B cell (primary cell): ENCODE measurements around the gene CCDC88C. TPM values are rescaled to one million over a fixed set of nuclear protein-coding genes. Genes with fewer than 3 reads are reported as not detected.
"Not testable (repeated sequence)": the region's sequence is repeated elsewhere in the genome, so short reads cannot be mapped to it uniquely, and the experiment has no call there.

ENCODE experiments used
- ATAC-seq: fragments of 200-7000 bp; cut with Tn5 transposase; one replicate; pipeline ENCODE4 v1.10.0; 2021; ENCODE audit warnings: low read depth, mild to moderate bottlenecking, moderate number of reproducible peaks, moderate library complexity
- CTCF ChIA-PET: fragments of 350-600 bp; sonication (Branson Sonifier 250); formaldehyde crosslinking; loops from one replicate; lab custom pipeline; 2021; ENCODE audit warnings: antibody characterized with exemption, inconsistent platforms; lab: Charles Lee
- POLR2A ChIA-PET: fragments of 350-600 bp; sonication (Branson Sonifier 250); formaldehyde crosslinking; loops from one replicate; lab custom pipeline; 2021; ENCODE audit warnings: antibody characterized with exemption; lab: Charles Lee
- DNase-seq: peaks from one replicate; pipeline ENCODE4 v3.0.0; 2013
- H2AFZ ChIP-seq: 2 replicates; pipeline ENCODE4 v1.6.1; 2012; ENCODE audit warnings: mild to moderate bottlenecking, low read depth, low read length; ENCODE audit not compliant: insufficient read depth, poor library complexity, severe bottlenecking
- H3K27ac ChIP-seq, 2 donors: 1 replicate in 1 of 2; 2 replicates in 1 of 2; pipeline ENCODE4 v1.5.1; 2012 to 2013; ENCODE audit warnings: low read length in 2 of 2, mild to moderate bottlenecking in 2 of 2, moderate library complexity in 1 of 2
- H3K27me3 ChIP-seq, 4 experiments: fragments of 200-600 bp in 1 of 4; sonication (generic) in 1 of 4; replicated peaks in 1 of 4; 1 replicate in 2 of 4; 2 replicates in 2 of 4; pipeline versions ENCODE4 v1.6.1 to v1.7.0; 2013 to 2016; ENCODE audit warnings: low read length in 3 of 4, mild to moderate bottlenecking in 2 of 4, mixed read lengths in 1 of 4, moderate library complexity in 1 of 4; ENCODE audit not compliant: insufficient read depth in 4 of 4, control insufficient read depth in 3 of 4; ENCODE audit errors: control extremely low read depth in 1 of 4
- H3K36me3 ChIP-seq, 2 experiments: replicated peaks in 1 of 2; 1 replicate in 1 of 2; 2 replicates in 1 of 2; pipeline versions ENCODE4 v1.6.1 to v1.7.1; 2013; ENCODE audit warnings: low read length in 1 of 2; ENCODE audit not compliant: insufficient read depth in 2 of 2, control insufficient read depth in 1 of 2; ENCODE audit errors: control extremely low read depth in 1 of 2, extremely low read depth in 1 of 2
- H3K4me1 ChIP-seq, 2 donors: fragments of 200-600 bp in 1 of 2; sonication (generic) in 1 of 2; 1 replicate in 1 of 2; 2 replicates in 1 of 2; pipeline versions ENCODE4 v1.5.1 to v1.6.1; 2013 to 2017; ENCODE audit warnings: low read length in 2 of 2; ENCODE audit not compliant: control insufficient read depth in 2 of 2, insufficient read depth in 2 of 2
- H3K4me2 ChIP-seq: replicated peaks from 2 replicates; pipeline ENCODE3; 2012; ENCODE audit warnings: mild to moderate bottlenecking, low read depth, low read length; ENCODE audit not compliant: poor library complexity, severe bottlenecking
- H3K4me3 ChIP-seq, 5 experiments: fragments of 200-600 bp in 1 of 5; sonication (generic) in 1 of 5; 1 replicate in 3 of 5; 2 replicates in 2 of 5; pipeline versions ENCODE4 v1.5.1 to v1.7.0; 2011 to 2016; ENCODE audit warnings: low read length in 4 of 5, mild to moderate bottlenecking in 4 of 5, low read depth in 2 of 5, control low read depth in 1 of 5, moderate library complexity in 1 of 5; ENCODE audit not compliant: insufficient read depth in 1 of 5; ENCODE audit errors: control extremely low read depth in 1 of 5, extremely low read depth in 1 of 5
- H3K79me2 ChIP-seq: fragments of 200-600 bp; sonication (generic); one replicate; pipeline ENCODE4 v1.6.0; 2016; ENCODE audit warnings: low read length; ENCODE audit not compliant: control insufficient read depth, insufficient read depth
- H3K9ac ChIP-seq: fragments of 200-600 bp; sonication (generic); 2 replicates; pipeline ENCODE4 v1.6.1; 2017; ENCODE audit warnings: mild to moderate bottlenecking, low read length, moderate library complexity
- H3K9me3 ChIP-seq, 3 donors: one replicate each; pipeline versions ENCODE4 v1.6.1 to v1.7.1; 2013; ENCODE audit warnings: low read length in 2 of 3; ENCODE audit not compliant: control insufficient read depth in 2 of 3, insufficient read depth in 1 of 3; ENCODE audit errors: control extremely low read depth in 1 of 3
- H4K20me1 ChIP-seq: 2 replicates; pipeline ENCODE4 v1.6.0; 2012; ENCODE audit warnings: mild to moderate bottlenecking, low read length; ENCODE audit not compliant: insufficient read depth, control insufficient read depth, poor library complexity, severe bottlenecking
- H3K27ac Mint-ChIP-seq: one replicate; pipeline ENCODE4 v1.8.0; 2021; ENCODE audit warnings: mixed read lengths
- H3K27me3 Mint-ChIP-seq: one replicate; pipeline ENCODE4 v1.8.0; 2021; ENCODE audit warnings: mixed read lengths
- H3K4me1 Mint-ChIP-seq: one replicate; pipeline ENCODE4 v1.8.0; 2021; ENCODE audit warnings: mixed read lengths
- H3K4me3 Mint-ChIP-seq: one replicate; pipeline ENCODE4 v1.8.0; 2021; ENCODE audit warnings: mixed read lengths
- H3K9me3 Mint-ChIP-seq: one replicate; pipeline ENCODE4 v1.8.0; 2022; ENCODE audit warnings: mixed read lengths; ENCODE audit not compliant: insufficient read depth
- CTCF ChIP-seq: fragments of 200-600 bp; IDR thresholded peaks from one replicate; pipeline ENCODE4 v1.8.0; 2022; ENCODE audit warnings: antibody characterized with exemption, mild to moderate bottlenecking
- EZH2 ChIP-seq: IDR thresholded peaks from 2 replicates; pipeline ENCODE4 v1.6.1; 2012; ENCODE audit warnings: borderline replicate concordance, low read depth, mild to moderate bottlenecking, moderate library complexity, low read length; ENCODE audit not compliant: insufficient read depth, poor library complexity, severe bottlenecking
- WGBS: methylation state at CpG from one replicate; pipeline ENCODE4 v1.1.5; 2013; ENCODE audit warnings: missing lambda C conversion rate; ENCODE audit not compliant: insufficient coverage; 5-methylcytosine and 5-hydroxymethylcytosine counted together
- intact Hi-C: fragments of 100-400 bp; cut with micrococcal nuclease; formaldehyde crosslinking; loops from one replicate; pipeline ENCODE4 v1.10.0; 2022
- polyA plus RNA-seq: library from polyadenylated mRNA; depleted of rRNA; stranded (reverse); fragments of >200 nt; gene quantifications from 2 replicates; pipeline ENCODE4 v1.2.3, GENCODE V29; 2012
- total RNA-seq, 2 donors: library from RNA; stranded (reverse); fragments of 120-200 nt in 1 of 2; gene quantifications; 1 replicate in 1 of 2; 2 replicates in 1 of 2; pipeline versions ENCODE4 v1.2.3 to v1.2.4, GENCODE V29; 2013 to 2022

CCDC88C gene
- total and polyA plus RNA-seq, 2 donors (not counting 1 experiment from before 2014, with no cell fraction given): 98.7 to 181 TPM

GRCh38 chr14:91409928-91410718 lies 7.5 kb downstream of the CCDC88C start:
- H4K20me1 ChIP-seq: peaks cover 89% of the 10 kb centered on the region
- Mint-ChIP-seq H3K27ac (peak overlapping the region; percentile 93), H3K4me1 (peaks cover 82% of the 10 kb centered on the region), H3K9me3 (no peaks in the 10 kb centered on the region), H3K27me3 (no peaks in the 10 kb centered on the region), H3K4me3 (peak overlapping the region; percentile 84)
- intact Hi-C loops: no loop called here
- H3K4me3 ChIP-seq: no peak overlapping the region
- H3K36me3 ChIP-seq: peaks cover 0 to 70% of the 10 kb centered on the region in 2 experiments
- ATAC-seq (peak; percentile 34), DNase-seq (no peak)
- no peaks in the 10 kb centered on the region for H3K27me3 ChIP-seq
- H3K9ac ChIP-seq: peak overlapping the region; percentile 3
- TF ChIP-seq CTCF: no peak
- TF ChIP-seq EZH2: no peak
- no peaks in the 10 kb centered on the region for H3K9me3 ChIP-seq
- H3K27ac ChIP-seq: peak overlapping the region; percentile 22 to 75
- ChIA-PET POLR2A (no interaction called here), CTCF (interaction anchor here (1.0 to 19.8 kb wide), 2 partner anchors 54 to 84 kb away, joined by 3 to 289 read pairs; no protein-coding TSS in a partner anchor)
- H3K4me1 ChIP-seq: peaks cover 76 to 95% of the 10 kb centered on the region in 2 donors
- H3K79me2 ChIP-seq: peaks cover 100% of the 10 kb centered on the region
- WGBS: 51% methylated on average over 2 of the region's 8 CpGs
- H3K4me2 ChIP-seq: peak overlapping the region; percentile 62
- H2AFZ ChIP-seq: no peak overlapping the region

GRCh38 chr14:91409240-91409639 lies 8.4 kb downstream of the CCDC88C start:
- intact Hi-C loops, H3K9me3 ChIP-seq, H3K9me3 Mint-ChIP-seq, ATAC-seq, H2AFZ ChIP-seq, H3K4me3 ChIP-seq, H3K27me3 ChIP-seq, DNase-seq, H3K27me3 Mint-ChIP-seq, H3K9ac ChIP-seq, H3K27ac Mint-ChIP-seq, H3K4me3 Mint-ChIP-seq, H3K4me2 ChIP-seq: not testable (repeated sequence)
- 88% methylated on average over 1 of the region's 6 CpGs for WGBS
- Histone ChIP-seq H3K36me3 (peaks cover 0 to 70% of the 10 kb centered on the region in 2 experiments), H4K20me1 (peaks cover 91% of the 10 kb centered on the region), H3K27ac (peak overlapping the region in 1 of 2 donors; percentile 75), H3K4me1 (peaks cover 72 to 92% of the 10 kb centered on the region in 2 donors), H3K79me2 (peaks cover 100% of the 10 kb centered on the region)
- CTCF ChIA-PET: interaction anchor here (0.7 to 0.9 kb wide), 3 partner anchors 47 to 231 kb away, joined by 3 to 4 read pairs (median 3); no protein-coding TSS in a partner anchor
- H3K4me1 Mint-ChIP-seq: peaks cover 79% of the 10 kb centered on the region
- POLR2A ChIA-PET: interaction anchor here (0.6 kb wide), 2 partner anchors 160 to 654 kb away, joined by 3 to 6 read pairs; no protein-coding TSS in a partner anchor
